Heart left ventricle (tissue), 16 donors: ENCODE measurements around the gene FSD1L. TPM values are rescaled to one million over a fixed set of nuclear protein-coding genes. Genes with fewer than 3 reads are reported as not detected.

Source experiments
- ATAC-seq, 4 donors: fragments of 200-7000 bp; cut with Tn5 transposase; one replicate each; pipeline ENCODE4 v1.9.1; 2020 to 2022; ENCODE audit warnings: moderate library complexity in 4 of 4, mild to moderate bottlenecking in 3 of 4, moderate number of reproducible peaks in 1 of 4
- DNase-seq, 5 donors: peaks; one replicate each; pipeline ENCODE4 v3.0.0-alpha.2; 2020
- H3K27ac ChIP-seq, 12 donors: fragments of 200-600 bp; sonication (generic) in 4 of 12; one replicate each; pipeline versions ENCODE4 v1.5.0 to v1.8.0; 2016 to 2022; ENCODE audit warnings: mild to moderate bottlenecking in 2 of 12
- H3K27me3 ChIP-seq, 9 donors: fragments of 200-600 bp; sonication (generic) in 2 of 9; one replicate each; pipeline versions ENCODE4 v1.5.1 to v1.8.0; 2016 to 2022; ENCODE audit warnings: mild to moderate bottlenecking in 3 of 9
- H3K36me3 ChIP-seq, 9 donors: fragments of 200-600 bp; sonication (generic) in 2 of 9; one replicate each; pipeline versions ENCODE4 v1.5.0 to v1.8.0; 2018 to 2022; ENCODE audit warnings: mild to moderate bottlenecking in 2 of 9
- H3K4me1 ChIP-seq, 12 donors: fragments of 200-600 bp; sonication (generic) in 4 of 12; one replicate each; pipeline versions ENCODE4 v1.5.0 to v1.8.0; 2016 to 2022; ENCODE audit warnings: mild to moderate bottlenecking in 3 of 12
- H3K4me3 ChIP-seq, 12 donors: fragments of 200-600 bp; sonication (generic) in 4 of 12; one replicate each; pipeline versions ENCODE4 v1.5.0 to v1.8.0; 2017 to 2022; ENCODE audit warnings: mild to moderate bottlenecking in 9 of 12, moderate library complexity in 4 of 12
- H3K9me3 ChIP-seq, 12 donors: fragments of 200-600 bp; sonication (generic) in 4 of 12; one replicate each; pipeline versions ENCODE4 v1.5.0 to v1.8.0; 2016 to 2022; ENCODE audit warnings: mild to moderate bottlenecking in 1 of 12
- POLR2A ChIP-seq, 2 donors: fragments of 450-650 bp; IDR thresholded peaks; one replicate each; pipeline ENCODE4 v1.6.1; 2017; ENCODE audit warnings: antibody characterized with exemption in 2 of 2, mild to moderate bottlenecking in 2 of 2, moderate library complexity in 2 of 2
- WGBS, 4 donors: extraction: QIAGEN DNeasy Blood & Tissue Kit in 2 of 4; methylation state at CpG; one replicate each; pipeline versions ENCODE4 v1.1.5 to v1.1.7; 2013 to 2018; 5-methylcytosine and 5-hydroxymethylcytosine counted together
- intact Hi-C, 10 donors: fragments of 100-400 bp; cut with DNase I; formaldehyde crosslinking; loops; one replicate each; pipeline versions ENCODE4 v1.11.1 to v1.14.2; 2022
- polyA plus RNA-seq, 2 donors: library from polyadenylated mRNA; stranded (reverse); fragments of 200-250 nt; gene quantifications; one replicate each; pipeline ENCODE4 v1.2.3, GENCODE V29; 2013
- total RNA-seq, 9 donors: library from RNA; depleted of rRNA in 2 of 9; stranded (reverse); fragments of >200 nt in 2 of 9; fragmentation: NEBNext Ultra II Directional in 3 of 9; extraction: Animal tissue kit (Norgen Biotek cat#: 25700) in 3 of 9; gene quantifications; one replicate each; pipeline versions ENCODE4 v1.1.0 to v1.2.4, GENCODE V29; 2016 to 2023
- TF ChIP-seq, protein P1 (sequence below), 12 donors: fragments of 200-600 bp; sonication (generic) in 4 of 12; IDR thresholded peaks; one replicate each; pipeline versions ENCODE4 v1.5.0 to v1.8.0; 2018 to 2022; ENCODE audit warnings: antibody characterized with exemption in 12 of 12, mild to moderate bottlenecking in 5 of 12
- donor health status: ischemic (EF 13 %, LVEDD 7.1; RV severe dilation, severe dysfunction).
- donor health status: healthy with polysubstance abuse.
- donor health status: DM: no; HTN: yes; CAD: no.
- donor health status: DM: no; HTN: no; CAD: no.
- donor health status: ischemic (EF 25% LVEDD 6.9; RV normal size, moderate dysfunction).
- donor health status: ischemic (EF 25% LVEDD 5.7; RV mildly dilated, moderate dysfunction).
- donor health status: healthy.
- donor health status: DM: yes; HTN: yes; CAD: no.
- donor health status: ischemic (EF 35%, LVEDD 5.7; RV mildly dilated, moderate dysfunction).
- donor health status: nonischemic (EF 11% LVEDD 7.7; RV severe dilation, severe dysfunction).
- donor health status: DM: yes; HTN: yes; CAD: no.
- donor health status: PGD.
- donor health status: ischemic (EF 29% LVEDD 5.4; RV normal size, mild dysfunction).
- donor health status: nonischemic (EF 23%, LVEDD 6.1; RV moderate dilation, normal function).

Gene FSD1L
- total and polyA plus RNA-seq, 11 donors: 2.1 to 14.0 (median 7.3) TPM

DNA sequence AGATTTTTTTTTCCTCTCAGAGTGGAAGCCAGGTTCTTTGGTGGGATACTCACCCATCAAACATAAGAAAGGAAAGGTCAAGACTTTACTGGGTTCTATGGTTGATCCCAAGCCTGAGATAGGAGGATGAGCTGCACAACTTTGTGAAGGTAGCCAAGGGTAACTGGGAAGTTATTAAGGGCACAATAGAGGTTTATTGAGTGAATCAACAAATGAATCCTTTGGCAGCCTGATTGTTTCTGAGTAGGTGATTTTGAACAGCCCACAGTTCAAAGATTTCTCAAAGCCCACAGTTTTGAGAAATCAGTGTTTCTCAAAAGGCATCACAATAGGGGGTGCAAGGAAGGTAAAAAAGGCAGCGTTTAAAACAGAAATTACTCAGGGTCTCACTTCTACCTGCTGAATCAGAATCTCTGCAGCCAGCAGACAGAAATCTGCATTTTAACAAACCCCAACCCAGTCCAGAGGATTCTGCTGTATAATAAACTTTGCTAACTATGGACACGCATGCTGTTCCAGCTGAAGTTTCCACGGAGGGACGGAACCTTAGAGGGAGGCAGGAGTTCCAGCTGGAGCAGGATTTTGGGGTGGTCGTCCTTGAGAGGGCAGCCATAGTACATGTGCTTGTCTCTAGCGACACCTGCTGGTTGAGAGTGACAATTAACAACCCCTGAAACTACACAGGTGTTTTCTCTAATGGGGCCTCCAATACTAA, 32.7 kb upstream of the FSD1L start:
- DNase-seq: peak in 3 of 5 donors; percentile 42 to 60 (median 49)
- H3K27ac ChIP-seq: no peak overlapping the region
- H3K27me3 ChIP-seq: no peaks in the 10 kb centered on the region
- TF ChIP-seq, protein P1, sequence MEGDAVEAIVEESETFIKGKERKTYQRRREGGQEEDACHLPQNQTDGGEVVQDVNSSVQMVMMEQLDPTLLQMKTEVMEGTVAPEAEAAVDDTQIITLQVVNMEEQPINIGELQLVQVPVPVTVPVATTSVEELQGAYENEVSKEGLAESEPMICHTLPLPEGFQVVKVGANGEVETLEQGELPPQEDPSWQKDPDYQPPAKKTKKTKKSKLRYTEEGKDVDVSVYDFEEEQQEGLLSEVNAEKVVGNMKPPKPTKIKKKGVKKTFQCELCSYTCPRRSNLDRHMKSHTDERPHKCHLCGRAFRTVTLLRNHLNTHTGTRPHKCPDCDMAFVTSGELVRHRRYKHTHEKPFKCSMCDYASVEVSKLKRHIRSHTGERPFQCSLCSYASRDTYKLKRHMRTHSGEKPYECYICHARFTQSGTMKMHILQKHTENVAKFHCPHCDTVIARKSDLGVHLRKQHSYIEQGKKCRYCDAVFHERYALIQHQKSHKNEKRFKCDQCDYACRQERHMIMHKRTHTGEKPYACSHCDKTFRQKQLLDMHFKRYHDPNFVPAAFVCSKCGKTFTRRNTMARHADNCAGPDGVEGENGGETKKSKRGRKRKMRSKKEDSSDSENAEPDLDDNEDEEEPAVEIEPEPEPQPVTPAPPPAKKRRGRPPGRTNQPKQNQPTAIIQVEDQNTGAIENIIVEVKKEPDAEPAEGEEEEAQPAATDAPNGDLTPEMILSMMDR (IDR thresholded peaks at IDR 0.05): peak; percentile 77 to 94 (median 86)
- no peak for TF ChIP-seq POLR2A (IDR thresholded peaks at IDR 0.05)
- H3K9me3 ChIP-seq: peaks cover 0 to 19% (median 4%) of the 10 kb centered on the region in 12 donors
- H3K36me3 ChIP-seq: no peaks in the 10 kb centered on the region
- H3K4me1 ChIP-seq: peaks cover 0 to 5% (median 0%) of the 10 kb centered on the region in 12 donors
- 3 to 7% (median 4%) methylated on average over 6 of the region's 6 CpGs for WGBS, 4 donors
- intact Hi-C loops: loop anchor here (1.0 to 10.0 kb wide), 16 partner anchors 170 to 610 kb away; partner anchors contain the start of genes ABCA1 (in 6 of the 10) and SLC44A1 (in 2 of the 10)
- H3K4me3 ChIP-seq: no peak overlapping the region
- peak; percentile 45 to 82 (median 69) for ATAC-seq

DNA sequence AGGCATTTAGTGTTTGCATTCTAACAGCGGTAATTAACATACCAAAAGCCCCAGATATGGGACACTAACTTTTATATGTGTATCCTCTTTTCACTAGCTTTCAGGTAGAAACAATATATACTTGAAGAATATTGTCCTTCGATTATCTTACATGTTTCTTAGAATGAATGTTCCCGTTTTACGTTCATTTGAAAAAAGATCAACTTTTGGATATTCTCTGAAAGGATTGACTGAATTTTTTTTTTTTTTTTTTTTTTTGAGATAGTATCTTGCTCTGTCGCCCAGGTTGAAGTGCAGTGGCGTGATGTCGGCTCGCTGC, 32.2 kb upstream of the FSD1L start:
- Histone ChIP-seq H3K4me3 (no peak overlapping the region), H3K9me3 (peaks cover 0 to 14% (median 4%) of the 10 kb centered on the region in 12 donors), H3K27ac (no peak overlapping the region), H3K27me3 (no peaks in the 10 kb centered on the region), H3K36me3 (no peaks in the 10 kb centered on the region), H3K4me1 (peaks cover 0 to 5% (median 0%) of the 10 kb centered on the region in 12 donors)
- intact Hi-C loops: loop anchor here (1.0 to 10.0 kb wide), 15 partner anchors 171 to 611 kb away; partner anchors contain the start of genes ABCA1 (in 6 of the 10) and SLC44A1 (in 1 of the 10)
- ATAC-seq (no peak), DNase-seq (no peak)
- TF ChIP-seq, protein P1 (IDR thresholded peaks at IDR 0.05): no peak
- no peak for TF ChIP-seq POLR2A (IDR thresholded peaks at IDR 0.05)
- 74 to 82% (median 80%) methylated on average over 8 of the region's 8 CpGs for WGBS, 4 donors

DNA sequence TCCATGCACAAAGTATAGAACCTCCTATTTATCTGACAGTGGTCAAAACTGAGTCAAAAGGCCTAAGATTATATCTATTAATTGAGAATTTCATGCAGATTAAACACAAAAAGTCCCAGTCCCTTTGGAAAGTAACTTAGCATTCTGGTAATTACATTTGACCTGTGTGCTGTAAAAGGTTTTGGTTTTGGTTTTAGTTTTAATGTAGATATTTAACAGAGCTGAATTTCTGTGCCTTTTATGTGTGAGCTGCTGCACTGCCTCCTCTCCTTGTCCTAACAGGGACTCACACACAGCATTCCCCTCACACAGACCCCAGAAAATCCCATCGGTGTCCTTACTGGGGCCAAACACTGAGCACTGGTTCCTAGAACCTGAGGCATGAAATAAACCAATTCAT, 31.0 kb upstream of the FSD1L start:
- ATAC-seq: no peak
- no peak overlapping the region for H3K27ac ChIP-seq
- no peak overlapping the region for H3K4me3 ChIP-seq
- intact Hi-C loops: loop anchor here (1.0 to 10.0 kb wide), 12 partner anchors 172 to 612 kb away; partner anchors contain the start of genes ABCA1 (in 6 of the 10) and SLC44A1 (in 1 of the 10)
- no peaks in the 10 kb centered on the region for H3K36me3 ChIP-seq
- TF ChIP-seq, protein P1 (IDR thresholded peaks at IDR 0.05): no peak
- no peak for TF ChIP-seq POLR2A (IDR thresholded peaks at IDR 0.05)
- H3K9me3 ChIP-seq: peaks cover 0 to 4% (median under 1%) of the 10 kb centered on the region in 12 donors
- DNase-seq: no peak
- H3K27me3 ChIP-seq: no peaks in the 10 kb centered on the region
- 88 to 93% (median 90%) methylated on average over 1 of the region's 1 CpG for WGBS, 4 donors
- peaks cover 0 to 5% (median 0%) of the 10 kb centered on the region in 12 donors for H3K4me1 ChIP-seq
